Endothelial cell of umbilical vein (primary cell): Measurements from ENCODE around the gene NCF4. TPM values are rescaled to one million over a fixed set of nuclear protein-coding genes. Genes with fewer than 3 reads are reported as not detected.

ENCODE experiments used
- BruUV-seq: library from RNA; stranded (reverse); fragments of 400-500 nt; replicated peaks from 2 replicates; lab custom pipeline; 2021; lab: Mats Ljungman, UMichigan
- CTCF ChIA-PET: fragments of 300-600, 350-600 bp; sonication (Branson Sonifier 250); formaldehyde crosslinking; loops from one replicate; lab custom pipeline; 2021; ENCODE audit warnings: antibody characterized with exemption, inconsistent platforms; lab: Charles Lee
- POLR2A ChIA-PET: fragments of 300-600, 350-600 bp; sonication (Branson Sonifier 250); formaldehyde crosslinking; loops from one replicate; lab custom pipeline; 2021; ENCODE audit warnings: antibody characterized with exemption, inconsistent platforms; lab: Charles Lee
- DNase-seq: peaks from one replicate; pipeline ENCODE4 v3.0.0-alpha.2; 2011; ENCODE audit warnings: low read depth, low spot score
- FAIRE-seq: peaks from 2 replicates; lab custom pipeline; 2011; peaks lifted over from hg19 to GRCh38; lab: Jason Lieb, UNC
- H2AFZ ChIP-seq: 2 replicates; pipeline ENCODE4 v1.6.0; 2012; ENCODE audit warnings: low read depth, low read length, control low read depth, inconsistent platforms
- H3K27ac ChIP-seq: 2 replicates; pipeline ENCODE4 v1.5.1; 2011; ENCODE audit warnings: low read depth, mild to moderate bottlenecking, control low read depth, low read length, moderate library complexity; ENCODE audit not compliant: insufficient read depth
- H3K27me3 ChIP-seq, 2 experiments: 2 replicates each; pipeline versions ENCODE4 v1.6.0 to v1.6.1; 2011; ENCODE audit warnings: low read length in 2 of 2, mixed read lengths in 1 of 2; ENCODE audit not compliant: control insufficient read depth in 2 of 2, insufficient read depth in 2 of 2
- H3K36me3 ChIP-seq, 2 experiments: 2 replicates in 1 of 2; 3 replicates in 1 of 2; pipeline ENCODE4 v1.5.1; 2011; ENCODE audit warnings: low read length in 2 of 2, mild to moderate bottlenecking in 1 of 2, moderate library complexity in 1 of 2; ENCODE audit not compliant: control insufficient read depth in 2 of 2, insufficient read depth in 2 of 2; ENCODE audit errors: extremely low read depth in 1 of 2
- H3K4me1 ChIP-seq: 3 replicates; pipeline ENCODE4 v1.5.1; 2011; ENCODE audit warnings: mild to moderate bottlenecking, low read length; ENCODE audit not compliant: control insufficient read depth, insufficient read depth; ENCODE audit errors: extremely low read depth
- H3K4me2 ChIP-seq: 2 replicates; pipeline ENCODE4 v1.6.1; 2011; ENCODE audit warnings: low read length, control low read depth, mixed read lengths; ENCODE audit not compliant: insufficient read depth
- H3K4me3 ChIP-seq, 3 experiments: fragments of 200-600 bp in 1 of 3; sonication (generic), shearing (Covaris generic) in 1 of 3; replicated peaks in 1 of 3; 2 replicates each; pipeline ENCODE4 v1.5.1; 2011 to 2016; ENCODE audit warnings: control low read depth in 3 of 3, low read length in 3 of 3, mild to moderate bottlenecking in 2 of 3, inconsistent platforms in 1 of 3, low read depth in 1 of 3, moderate library complexity in 1 of 3; ENCODE audit not compliant: insufficient read depth in 1 of 3
- H3K79me2 ChIP-seq: 2 replicates; pipeline ENCODE4 v1.6.0; 2012; ENCODE audit warnings: low read length, inconsistent platforms; ENCODE audit not compliant: control insufficient read depth, insufficient read depth
- H3K9ac ChIP-seq: replicated peaks from 2 replicates; pipeline ENCODE3; 2011; ENCODE audit warnings: low read length, control low read depth; ENCODE audit not compliant: insufficient read depth; ENCODE audit errors: extremely low read depth
- H3K9me1 ChIP-seq: replicated peaks from 3 replicates; pipeline ENCODE4 v1.6.0; 2011; ENCODE audit warnings: mild to moderate bottlenecking, low read length; ENCODE audit not compliant: control insufficient read depth, insufficient read depth; ENCODE audit errors: extremely low read depth
- H3K9me3 ChIP-seq: replicated peaks from 2 replicates; pipeline ENCODE4 v1.5.1; 2012; ENCODE audit warnings: low read length, inconsistent platforms; ENCODE audit not compliant: control insufficient read depth, insufficient read depth
- H4K20me1 ChIP-seq: replicated peaks from 2 replicates; pipeline ENCODE3; 2011; ENCODE audit warnings: mild to moderate bottlenecking, low read length; ENCODE audit not compliant: control insufficient read depth, insufficient read depth; ENCODE audit errors: extremely low read depth
- CTCF ChIP-seq, 2 donors: IDR thresholded peaks; 1 replicate in 1 of 2; 2 replicates in 1 of 2; pipeline ENCODE4 v1.5.1; 2011; ENCODE audit warnings: low read length in 2 of 2, mild to moderate bottlenecking in 2 of 2, moderate library complexity in 2 of 2, control low read depth in 1 of 2, inconsistent platforms in 1 of 2, low read depth in 1 of 2; ENCODE audit not compliant: insufficient read depth in 1 of 2; ENCODE audit errors: extremely low read depth in 1 of 2
- EZH2 ChIP-seq: IDR thresholded peaks from 2 replicates; pipeline ENCODE4 v1.6.1; 2012; ENCODE audit warnings: borderline replicate concordance, low read depth, mild to moderate bottlenecking, moderate library complexity, low read length, inconsistent platforms; ENCODE audit not compliant: severe bottlenecking
- FOS ChIP-seq: IDR thresholded peaks from 2 replicates; pipeline ENCODE4 v1.6.1; 2011; ENCODE audit warnings: mild to moderate bottlenecking, low read length, moderate library complexity, borderline replicate concordance; ENCODE audit not compliant: insufficient read depth
- GATA2 ChIP-seq: IDR thresholded peaks from 2 replicates; pipeline ENCODE4 v1.7.0; 2011; ENCODE audit warnings: low read depth, mild to moderate bottlenecking, moderate library complexity, mixed read lengths, low read length; ENCODE audit not compliant: insufficient read length, insufficient read depth
- JUN ChIP-seq: IDR thresholded peaks from 2 replicates; pipeline ENCODE4 v1.6.1; 2011; ENCODE audit warnings: borderline replicate concordance, low read depth; ENCODE audit not compliant: insufficient read length, insufficient read depth
- MYC ChIP-seq: IDR thresholded peaks from one replicate; pipeline ENCODE4 v1.6.1; 2011; ENCODE audit warnings: mild to moderate bottlenecking, low read depth, low read length
- POLR2A ChIP-seq: IDR thresholded peaks from 2 replicates; pipeline ENCODE4 v1.6.1; 2012; ENCODE audit warnings: low read depth, mild to moderate bottlenecking, control low read depth, low read length
- POLR2AphosphoS5 ChIP-seq: IDR thresholded peaks from 2 replicates; pipeline ENCODE4 v1.6.1; 2012; ENCODE audit warnings: low read depth, mild to moderate bottlenecking, control low read depth, low read length, moderate library complexity; ENCODE audit not compliant: insufficient read depth
- dilution Hi-C: fragments of 300-500 bp; cut with MboI; formaldehyde crosslinking; loops from one replicate; pipeline ENCODE4 v1.15.0; 2019; ENCODE audit warnings: low sequenced_read_pairs; ENCODE audit not compliant: extremely low pct_ligation_motif_present
- intact Hi-C: fragments of 100-400 bp; cut with micrococcal nuclease; formaldehyde crosslinking; loops from one replicate; pipeline ENCODE4 v1.10.0; 2022
- polyA plus RNA-seq, 4 experiments: library from polyadenylated mRNA; depleted of rRNA in 3 of 4; stranded (reverse) in 3 of 4; unstranded in 1 of 4; fragments of >200 nt; gene quantifications; 2 replicates each; pipeline versions ENCODE4 v1.2.1 to v1.2.3, GENCODE V29; 2011 to 2012; ENCODE audit warnings: missing spikeins in 1 of 4
- total RNA-seq: library from RNA; stranded (reverse); gene quantifications from 2 replicates; pipeline ENCODE4 v1.2.3, GENCODE V29; 2021
- TF ChIP-seq, protein P1 (sequence below): IDR thresholded peaks from 2 replicates; pipeline ENCODE4 v1.6.1; 2011; ENCODE audit not compliant: insufficient read depth, insufficient read length

The NCF4 gene
- total and polyA plus RNA-seq, 2 donors (not counting 3 experiments of a cell fraction or from before 2014, with no cell fraction given): 0.07 TPM; not detected in 1

- Histone ChIP-seq H3K27me3 (peaks cover 7 to 9% of the 10 kb centered on the region in 2 experiments), H3K9me1 (no peaks in the 10 kb centered on the region), H3K4me3 (no peak overlapping the region), H2AFZ (no peak overlapping the region), H3K79me2 (no peaks in the 10 kb centered on the region), H3K27ac (no peak overlapping the region), H3K36me3 (no peaks in the 10 kb centered on the region), H3K4me2 (no peak overlapping the region), H3K9ac (no peak overlapping the region), H4K20me1 (no peaks in the 10 kb centered on the region), H3K4me1 (no peaks in the 10 kb centered on the region), H3K9me3 (no peaks in the 10 kb centered on the region)
- intact Hi-C loops (loop anchor here (1.0 kb wide), 1 partner anchor 118 kb away; no protein-coding TSS in a partner anchor), dilution Hi-C loops (no loop called here)
- FAIRE-seq (no peak), DNase-seq (no peak)
- TF ChIP-seq MYC: no peak
- TF ChIP-seq POLR2A: no peak
- TF ChIP-seq JUN: no peak
- TF ChIP-seq, protein P1, sequence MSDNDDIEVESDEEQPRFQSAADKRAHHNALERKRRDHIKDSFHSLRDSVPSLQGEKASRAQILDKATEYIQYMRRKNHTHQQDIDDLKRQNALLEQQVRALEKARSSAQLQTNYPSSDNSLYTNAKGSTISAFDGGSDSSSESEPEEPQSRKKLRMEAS: no peak
- no peak for TF ChIP-seq FOS
- no peak for TF ChIP-seq CTCF (IDR thresholded peaks at IDR 0.05; ENCODE audit: extremely low read depth in 1 of 2, insufficient read depth in 1 of 2, low read depth in 1 of 2, low read length in 2 of 2)
- TF ChIP-seq EZH2: no peak
- TF ChIP-seq GATA2: no peak
- no peak for TF ChIP-seq POLR2AphosphoS5
- CTCF ChIA-PET: interaction anchor here (0.9 to 6.5 kb wide), 6 partner anchors 9 to 313 kb away, joined by 3 to 149 read pairs (median 6); no protein-coding TSS in a partner anchor
- no TSS peak for BruUV-seq
- POLR2A ChIA-PET: no interaction called here
These were observed 377 bp upstream of the NCF4 start for GRCh38 chr22:36860438-36860820.
